HG03135 (cell line): ENCODE measurements around the gene STXBP1.
"Not testable (repeated sequence)": the region's sequence is repeated elsewhere in the genome, so short reads cannot be mapped to it uniquely, and the experiment has no call there.

ENCODE experiments used
- ATAC-seq: cut with Tn5 transposase; IDR thresholded peaks from one replicate; pipeline ENCODE4 v1.9.1; 2021; ENCODE audit warnings: mild to moderate bottlenecking, moderate library complexity; ENCODE audit not compliant: unreplicated experiment

The STXBP1 gene

GRCh38 chr9:127613583-127613954 lies 1.5 kb downstream of the STXBP1 start:
- no peak for ATAC-seq

GRCh38 chr9:127614961-127615360 lies 2.9 kb downstream of the STXBP1 start:
- no peak for ATAC-seq

GRCh38 chr9:127621339-127621970 lies 9.4 kb downstream of the STXBP1 start:
- not testable (repeated sequence) for ATAC-seq

- ATAC-seq = no peak
These were observed 14.8 kb downstream of the STXBP1 start for GRCh38 chr9:127626752-127627493.

GRCh38 chr9:127627494-127627855 lies 15.4 kb downstream of the STXBP1 start:
- ATAC-seq = no peak

GRCh38 chr9:127628758-127629467 lies 16.8 kb downstream of the STXBP1 start:
- no peak for ATAC-seq

GRCh38 chr9:127629468-127630081 lies 17.5 kb downstream of the STXBP1 start:
- no peak for ATAC-seq

GRCh38 chr9:127633216-127633862 lies 21.3 kb downstream of the STXBP1 start:
- ATAC-seq = no peak

- ATAC-seq = no peak
These were observed 21.9 kb downstream of the STXBP1 start for GRCh38 chr9:127634021-127634420.

- no peak for ATAC-seq
These were observed 22.6 kb downstream of the STXBP1 start for GRCh38 chr9:127634698-127635097.

- ATAC-seq = no peak
These were observed 23.2 kb downstream of the STXBP1 start for GRCh38 chr9:127635201-127635735.

- ATAC-seq = no peak
These were observed 25.3 kb downstream of the STXBP1 start for GRCh38 chr9:127637322-127637847.

- ATAC-seq = no peak
These were observed 28.9 kb downstream of the STXBP1 start for GRCh38 chr9:127640908-127641545.

GRCh38 chr9:127642082-127642740 lies 30.1 kb downstream of the STXBP1 start:
- no peak for ATAC-seq

GRCh38 chr9:127644146-127644827 lies 32.2 kb downstream of the STXBP1 start:
- ATAC-seq = no peak

- ATAC-seq = no peak
These were observed 32.9 kb downstream of the STXBP1 start for GRCh38 chr9:127644943-127645342.

- no peak for ATAC-seq
These were observed 35.4 kb downstream of the STXBP1 start for GRCh38 chr9:127647451-127647850.

GRCh38 chr9:127650518-127650917 lies 38.4 kb downstream of the STXBP1 start:
- no peak for ATAC-seq
